NOMO-1 (cell line): ENCODE measurements around the gene CES4A.

Experiments used
- DNase-seq, 2 experiments: peaks; one replicate each; lab custom pipeline; 2025; ENCODE audit not compliant: unreplicated experiment in 2 of 2; lab: John Stamatoyannopoulos, UW

The CES4A gene

DNA sequence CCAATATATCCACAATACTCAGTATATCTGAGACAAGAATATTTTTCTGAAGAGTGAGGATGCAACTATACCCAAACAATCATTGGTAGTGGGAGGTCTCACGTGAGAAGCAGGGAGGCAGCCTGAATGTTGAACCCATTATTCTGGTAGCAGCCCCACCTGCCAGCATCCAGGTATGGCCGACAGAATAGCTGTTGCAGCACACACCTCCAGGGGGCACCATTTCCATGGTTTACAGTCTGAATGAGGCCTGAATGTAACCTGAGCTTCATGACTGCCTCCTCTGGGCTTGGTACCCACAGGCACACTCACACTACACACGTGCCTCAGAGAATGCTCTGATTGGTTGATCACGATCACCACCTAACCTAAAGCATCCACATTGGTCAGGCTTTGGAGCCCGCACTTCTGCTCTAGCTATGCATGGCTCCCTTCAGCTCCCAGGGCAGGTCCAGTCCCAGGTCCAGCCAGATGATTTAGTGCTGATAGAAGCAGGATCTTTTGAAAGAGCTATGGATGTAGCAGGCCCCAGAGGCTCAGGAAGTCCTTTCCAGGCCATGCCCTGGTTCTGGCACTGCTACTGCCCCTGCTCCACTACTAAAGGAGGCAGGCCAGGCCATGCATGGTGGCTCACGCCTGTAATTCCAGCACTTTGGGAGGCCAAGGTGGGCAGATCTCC, 29.6 kb downstream of the CES4A start:
- DNase-seq: peak; percentile 70 to 79

DNA sequence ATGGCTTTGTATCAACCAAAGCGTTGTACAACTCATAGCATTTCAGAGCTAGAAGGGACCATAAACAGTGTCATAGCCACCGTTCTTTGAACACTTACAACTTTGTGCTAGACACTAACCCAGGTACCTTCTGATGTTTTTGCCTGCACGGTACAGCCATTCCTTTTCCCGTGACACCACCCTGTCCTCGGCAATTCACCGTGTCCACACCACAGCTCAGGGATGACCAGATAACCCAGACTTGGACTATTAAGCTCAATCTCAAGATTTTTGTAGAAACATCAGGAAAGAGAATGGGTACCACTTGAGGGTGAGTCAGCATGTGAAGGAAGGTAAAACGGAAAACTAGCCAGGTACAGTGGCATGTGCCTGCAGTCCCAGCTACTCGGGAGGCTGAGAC, 30.8 kb downstream of the CES4A start:
- no peak for DNase-seq

DNA sequence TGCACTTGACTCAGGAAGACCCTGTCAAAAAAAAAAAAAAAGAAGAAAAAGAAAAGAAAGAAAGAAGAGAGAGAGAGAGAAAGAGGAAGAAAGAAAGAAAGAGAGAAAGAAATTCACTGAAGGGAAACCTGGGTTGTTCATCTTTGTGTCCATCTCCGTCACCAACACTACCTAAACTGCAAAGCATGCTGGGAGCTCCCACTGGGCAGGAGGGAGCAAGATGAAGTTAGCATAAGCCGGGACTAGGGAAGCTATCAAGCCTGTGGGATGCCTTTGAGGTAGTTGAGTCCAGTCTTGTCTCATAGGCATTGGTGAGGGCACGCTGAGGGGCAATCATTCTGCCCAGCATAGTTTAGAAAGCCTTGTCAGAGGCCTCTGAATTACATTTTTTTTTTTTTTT, 32.9 kb downstream of the CES4A start:
- DNase-seq: no peak

DNA sequence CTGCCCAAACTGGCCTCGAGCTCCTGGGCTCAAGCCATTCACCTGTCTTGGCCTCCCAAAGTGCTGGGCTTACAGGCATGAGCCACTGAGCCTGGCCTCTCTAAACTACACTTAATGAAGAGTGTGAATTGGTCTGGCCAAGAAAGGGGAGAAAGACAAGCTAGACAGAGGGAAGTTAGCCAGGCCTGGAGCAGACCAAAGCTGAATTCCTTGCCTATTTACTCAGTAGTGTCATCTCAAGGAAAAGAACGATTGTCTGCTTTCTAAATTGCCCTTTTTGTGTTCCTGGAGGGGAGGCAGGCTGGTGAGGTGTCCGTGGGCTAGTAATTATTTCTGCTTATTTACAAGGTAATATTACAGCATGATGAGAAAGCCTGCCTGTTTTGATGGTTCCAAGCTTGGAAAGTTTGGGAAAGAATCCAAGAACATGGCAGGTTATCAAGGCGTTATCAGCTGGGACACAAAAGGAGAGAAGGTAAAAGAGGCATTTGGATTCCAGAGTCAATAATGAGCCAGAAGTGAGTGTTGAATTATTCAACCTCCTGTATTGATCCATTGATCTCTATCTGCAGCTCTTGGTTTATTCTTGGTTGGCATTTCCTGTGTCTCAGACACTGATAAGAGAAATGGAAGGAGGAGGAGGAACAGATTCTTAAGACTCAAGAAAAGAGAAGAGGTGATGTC, 34.3 kb downstream of the CES4A start:
- no peak for DNase-seq

DNA sequence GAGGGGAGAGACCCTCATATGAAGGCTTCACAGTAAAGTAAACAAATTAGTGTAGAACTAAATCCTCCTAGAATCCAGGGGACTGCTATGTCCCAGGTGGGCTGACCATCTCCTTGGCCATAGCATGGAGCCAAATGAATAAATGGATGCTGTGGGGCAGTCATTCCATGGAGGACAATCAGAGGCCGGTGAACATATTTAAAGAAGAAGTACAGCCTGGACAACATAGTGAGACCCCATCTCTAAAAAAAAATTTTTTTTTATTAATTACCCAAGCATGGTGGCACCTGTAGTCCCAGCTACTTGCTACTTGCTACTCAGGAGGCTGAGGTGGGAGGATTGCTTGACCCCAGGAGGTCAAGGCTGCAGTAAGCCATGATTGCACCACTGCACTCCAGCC, 35.3 kb downstream of the CES4A start:
- no peak for DNase-seq

DNA sequence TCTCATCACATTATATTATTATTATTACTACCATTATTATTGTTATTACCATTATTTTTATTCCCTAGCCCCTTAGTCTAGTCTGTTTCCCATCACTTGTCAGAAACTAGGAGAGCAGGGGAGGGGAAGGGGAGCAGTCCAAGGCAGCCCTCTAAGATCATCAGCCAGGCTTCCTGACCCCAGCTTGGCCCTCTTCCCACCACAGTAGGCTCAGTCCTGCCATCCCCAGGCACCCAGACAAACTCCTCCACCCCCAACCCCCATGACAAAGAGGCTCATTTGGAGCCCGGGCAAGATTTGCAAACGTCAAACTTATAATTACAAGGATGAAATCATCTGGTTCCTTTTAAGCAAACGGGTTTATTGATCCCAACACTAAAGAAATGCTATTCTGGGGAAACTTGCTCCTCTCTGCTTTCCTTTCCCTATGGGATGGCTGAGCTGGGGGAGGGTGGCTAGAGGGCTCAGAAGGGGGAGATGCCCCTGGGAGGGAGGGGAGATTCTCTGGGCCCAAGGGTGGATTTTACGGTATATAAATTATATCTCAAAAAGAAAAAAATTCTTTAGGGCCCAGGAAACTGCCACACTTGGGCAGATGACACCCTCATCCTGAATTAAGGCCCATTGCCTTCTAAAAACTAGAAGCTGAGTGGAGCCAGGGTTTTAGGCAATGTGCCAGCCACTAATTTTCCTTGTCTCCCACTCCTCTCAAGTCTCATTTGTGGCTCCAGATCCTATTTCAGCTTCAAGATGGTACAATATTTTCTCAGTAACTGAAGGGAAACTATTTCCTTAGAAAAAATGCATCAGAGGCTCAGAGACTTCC, 36.2 kb downstream of the CES4A start:
- DNase-seq: no peak

DNA sequence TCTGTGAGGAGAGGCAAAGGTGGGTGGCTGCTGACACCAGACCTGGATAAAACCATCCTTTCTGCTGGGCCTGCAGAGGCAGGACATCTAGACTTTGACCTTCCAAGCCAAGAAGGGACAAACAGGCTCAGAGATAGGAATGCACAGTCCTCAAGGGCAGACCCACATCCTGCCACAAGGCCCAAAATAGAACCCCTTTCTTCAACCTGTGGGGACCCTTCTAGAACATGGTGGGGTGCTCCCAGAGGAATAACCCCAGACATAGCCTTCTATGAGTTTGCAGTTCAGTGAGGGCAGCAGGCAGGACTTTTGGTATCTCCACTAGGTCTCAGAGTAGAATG, 36.8 kb downstream of the CES4A start:
- DNase-seq: no peak

DNA sequence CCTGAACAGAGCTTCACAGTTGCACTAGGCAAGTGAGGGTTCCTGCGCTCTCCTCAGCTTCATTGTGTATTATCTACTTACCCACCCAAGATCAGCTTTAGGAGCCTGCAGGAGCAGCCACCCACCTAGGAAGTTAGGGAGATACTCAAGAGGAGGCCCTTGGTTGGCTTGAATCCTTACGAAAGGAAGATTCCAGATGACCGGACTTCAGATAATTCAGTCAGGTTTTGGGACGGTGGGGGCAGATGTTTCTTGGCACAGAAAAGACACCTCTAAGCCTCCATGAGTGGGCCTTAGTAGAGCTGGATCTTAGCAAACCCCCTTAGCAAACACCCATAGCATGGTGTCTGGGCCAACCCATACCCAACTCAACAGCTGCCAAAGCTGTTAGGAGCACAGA, 38.2 kb downstream of the CES4A start:
- no peak for DNase-seq

DNA sequence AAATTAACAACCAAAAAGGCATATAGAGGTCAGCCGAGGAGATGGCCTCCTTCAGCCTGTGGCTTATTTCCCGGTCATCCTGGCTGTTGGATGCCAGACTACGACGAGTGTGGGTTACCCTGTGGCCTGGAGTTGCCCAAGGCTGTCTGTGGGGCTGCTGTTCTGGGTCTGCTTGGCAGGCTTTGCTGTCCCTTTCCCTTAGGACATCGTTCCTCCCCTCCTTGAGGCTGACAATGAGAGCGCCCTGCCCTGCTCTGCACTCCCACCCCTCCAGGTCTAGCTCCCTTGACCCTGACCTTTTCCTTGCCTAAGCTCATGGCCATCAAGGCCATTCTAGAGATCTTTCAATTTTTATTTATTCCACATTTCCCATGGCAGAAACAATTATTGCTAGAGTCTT, 38.7 kb downstream of the CES4A start:
- DNase-seq: no peak

DNA sequence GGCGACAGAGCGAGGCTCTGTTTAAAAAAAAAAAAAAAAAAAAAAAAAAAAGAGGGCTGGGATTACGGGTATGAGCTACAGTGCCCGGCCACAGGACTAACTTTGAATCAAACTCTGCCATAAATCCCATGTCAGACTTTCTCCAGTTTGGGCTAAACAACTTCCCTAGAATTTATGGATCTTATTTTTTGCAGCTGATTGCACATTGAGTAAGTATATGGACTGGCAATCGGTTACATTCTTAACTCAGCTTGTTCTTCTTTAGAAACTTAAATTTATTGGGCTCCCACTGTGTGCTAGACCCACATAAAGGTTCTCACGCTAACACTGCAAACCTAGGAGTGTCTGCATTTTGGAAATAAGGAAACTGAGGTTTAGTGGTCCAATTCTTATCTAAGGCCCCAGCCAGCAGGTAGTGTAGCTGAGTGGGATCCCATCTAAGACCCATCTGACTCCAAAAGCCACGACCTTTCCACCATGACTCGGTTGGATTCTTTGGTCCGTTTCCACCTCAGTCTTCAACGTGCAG, 39.8 kb downstream of the CES4A start:
- no peak for DNase-seq

DNA sequence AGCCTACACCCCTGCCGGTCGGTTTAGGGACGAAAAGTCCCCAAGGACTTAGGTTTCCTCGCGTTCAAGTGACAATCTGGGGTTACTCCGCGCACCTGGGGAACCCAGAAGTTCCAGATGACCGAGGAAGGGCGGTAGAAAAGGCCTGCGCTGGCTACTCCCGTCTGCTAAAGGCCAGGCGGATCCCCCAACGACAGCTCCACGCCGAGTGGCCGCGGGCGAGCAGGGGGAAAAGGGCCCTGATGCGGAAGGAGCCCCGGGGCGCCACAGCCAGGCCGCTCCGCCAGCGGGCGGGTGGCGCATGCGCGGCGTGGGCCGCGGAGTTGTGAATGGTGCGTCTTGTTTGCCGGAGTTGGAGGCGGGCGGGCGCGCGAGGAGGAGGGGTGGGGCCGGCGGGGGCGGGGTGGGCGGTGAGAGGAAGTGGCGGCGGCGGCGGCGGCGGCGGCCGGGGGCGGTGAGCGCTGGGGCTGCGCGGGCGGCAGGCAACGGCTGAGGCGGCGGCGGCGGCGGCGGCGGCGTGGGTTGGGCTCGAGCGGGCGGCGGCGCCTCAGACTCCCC, 40.4 kb downstream of the CES4A start, which contains the start of gene CBFB:
Gene CBFB, plus strand, starts transcription at position 454 of the 558 bp plus-strand sequence. CDS start 259 bp downstream, outside the sequence.
- DNase-seq: peak; percentile 81 to 95

DNA sequence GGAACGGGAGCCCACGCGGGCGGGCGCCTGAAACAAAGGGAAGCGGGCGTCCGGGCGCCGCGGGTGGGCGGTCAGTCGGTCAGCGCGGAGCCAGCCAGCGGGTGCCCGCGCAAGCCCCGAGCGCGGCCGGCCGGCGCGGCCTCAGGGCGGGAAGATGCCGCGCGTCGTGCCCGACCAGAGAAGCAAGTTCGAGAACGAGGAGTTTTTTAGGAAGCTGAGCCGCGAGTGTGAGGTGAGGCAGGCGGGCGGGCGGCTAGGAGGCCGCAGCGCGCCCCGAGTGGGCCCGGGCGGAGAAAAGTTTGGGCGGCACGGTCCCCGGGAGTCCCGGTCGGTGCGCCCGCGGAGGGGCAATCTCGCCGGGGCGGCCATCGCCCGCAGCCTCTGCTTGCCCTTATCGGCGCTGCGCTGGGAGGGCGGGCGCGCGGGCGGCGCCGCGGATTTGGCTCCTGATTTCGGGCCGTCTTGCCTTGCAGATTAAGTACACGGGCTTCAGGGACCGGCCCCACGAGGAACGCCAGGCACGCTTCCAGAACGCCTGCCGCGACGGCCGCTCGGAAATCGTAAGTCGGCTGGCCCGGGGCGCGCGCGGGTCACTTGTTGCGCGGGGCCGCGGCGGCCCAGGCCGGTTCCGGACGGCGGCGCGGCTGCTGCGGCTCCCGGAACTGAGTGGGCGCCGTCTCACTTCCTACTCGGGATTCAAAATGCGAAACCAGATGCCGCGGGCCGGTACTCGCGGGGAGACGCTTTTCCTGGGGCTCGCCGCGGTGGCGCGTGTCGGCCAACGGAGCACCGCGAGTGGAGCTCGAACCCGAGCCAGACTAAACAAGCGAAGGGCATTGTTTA, 41.1 kb downstream of the CES4A start:
- DNase-seq: peak; percentile 41 to 52

DNA sequence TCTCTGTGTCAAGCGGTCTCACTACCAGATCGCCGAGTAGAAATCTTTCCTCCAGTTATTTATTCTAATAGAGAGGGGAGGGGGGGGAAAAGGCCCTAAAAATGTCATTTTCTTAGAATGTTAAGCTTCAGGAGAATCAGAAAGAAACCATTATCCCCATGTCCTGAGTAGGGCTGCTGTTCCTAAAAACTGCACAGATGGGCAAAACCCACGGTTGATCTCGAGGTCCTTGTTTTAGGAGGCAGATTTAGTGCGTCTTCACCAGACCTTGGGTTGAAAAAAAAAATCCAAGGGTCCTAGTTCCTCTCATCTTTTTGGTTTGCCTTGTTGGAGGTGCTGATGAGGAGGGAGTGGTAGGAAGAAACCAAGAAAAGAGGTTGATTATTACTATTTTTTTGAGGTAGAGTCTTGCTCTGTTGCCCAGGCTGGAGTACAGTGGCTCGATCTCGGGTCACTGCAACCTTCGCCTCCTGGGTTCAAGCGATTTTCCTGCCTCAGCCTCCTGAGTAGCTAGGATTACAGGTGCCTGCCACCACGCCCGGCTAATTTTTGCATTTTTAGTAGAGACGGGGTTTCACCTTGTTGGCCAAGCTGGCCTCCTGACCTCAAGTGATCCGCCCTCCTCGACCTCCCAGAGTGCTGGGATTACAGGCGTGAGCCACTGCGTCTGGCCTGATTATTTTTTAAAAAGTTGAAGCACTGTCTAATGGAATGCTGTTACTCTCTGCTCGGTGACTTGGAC, 42.0 kb downstream of the CES4A start:
- DNase-seq: no peak

DNA sequence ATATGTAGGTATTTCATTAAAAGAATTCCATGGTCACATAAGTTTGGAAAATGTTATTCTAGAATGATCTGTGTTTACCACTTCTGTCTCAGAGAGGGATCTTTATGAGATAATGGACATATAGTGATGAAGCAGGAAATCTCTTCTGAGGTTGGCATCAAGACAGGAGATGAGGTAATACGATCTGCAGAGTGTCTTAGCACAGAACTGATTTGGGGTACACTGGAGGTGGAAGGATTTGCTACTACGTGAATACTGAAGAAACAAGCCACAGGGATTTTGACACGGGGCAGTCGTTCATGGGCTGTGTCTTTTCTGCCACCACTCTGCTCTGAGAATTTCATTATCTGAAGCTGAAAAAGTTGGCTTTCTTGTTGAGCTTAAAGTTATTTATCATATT, 46.1 kb downstream of the CES4A start:
- DNase-seq: no peak

DNA sequence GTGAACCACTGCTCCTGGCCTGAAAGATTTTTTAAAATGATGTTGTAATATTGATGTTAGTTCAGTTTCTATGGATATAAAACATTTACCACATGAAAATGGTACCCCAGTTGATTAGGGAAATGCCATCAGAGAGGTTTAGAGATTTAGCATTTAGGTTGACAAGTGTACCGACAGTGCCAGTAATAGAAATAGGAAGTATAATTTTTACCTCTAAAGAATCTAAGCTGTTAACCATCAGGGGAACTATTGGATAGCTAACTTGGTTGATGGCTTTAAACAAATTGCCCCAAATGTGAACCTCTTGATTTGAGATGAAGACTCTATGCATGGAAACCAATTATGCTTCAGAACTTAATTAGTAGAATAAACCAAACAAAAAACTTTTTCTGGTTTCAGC, 47.0 kb downstream of the CES4A start:
- DNase-seq: peak in 1 of 2 experiments; percentile 10

DNA sequence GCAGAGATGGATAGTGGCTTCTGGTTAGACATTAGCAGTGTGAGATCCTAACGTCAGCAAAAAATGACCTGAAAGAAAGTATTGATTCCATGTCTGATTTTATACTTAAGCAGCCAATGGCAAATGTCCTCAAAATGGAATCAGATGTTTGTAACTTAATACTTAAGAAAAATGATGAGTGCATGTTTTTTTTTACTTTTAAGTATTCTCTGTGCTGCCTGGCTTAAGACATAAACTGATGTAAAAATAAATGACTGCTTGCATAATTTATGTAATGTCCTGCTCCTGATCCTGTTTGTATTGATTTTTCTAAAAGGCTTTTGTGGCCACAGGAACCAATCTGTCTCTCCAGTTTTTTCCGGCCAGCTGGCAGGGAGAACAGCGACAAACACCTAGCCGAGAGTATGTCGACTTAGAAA, 47.9 kb downstream of the CES4A start:
- DNase-seq: no peak

DNA sequence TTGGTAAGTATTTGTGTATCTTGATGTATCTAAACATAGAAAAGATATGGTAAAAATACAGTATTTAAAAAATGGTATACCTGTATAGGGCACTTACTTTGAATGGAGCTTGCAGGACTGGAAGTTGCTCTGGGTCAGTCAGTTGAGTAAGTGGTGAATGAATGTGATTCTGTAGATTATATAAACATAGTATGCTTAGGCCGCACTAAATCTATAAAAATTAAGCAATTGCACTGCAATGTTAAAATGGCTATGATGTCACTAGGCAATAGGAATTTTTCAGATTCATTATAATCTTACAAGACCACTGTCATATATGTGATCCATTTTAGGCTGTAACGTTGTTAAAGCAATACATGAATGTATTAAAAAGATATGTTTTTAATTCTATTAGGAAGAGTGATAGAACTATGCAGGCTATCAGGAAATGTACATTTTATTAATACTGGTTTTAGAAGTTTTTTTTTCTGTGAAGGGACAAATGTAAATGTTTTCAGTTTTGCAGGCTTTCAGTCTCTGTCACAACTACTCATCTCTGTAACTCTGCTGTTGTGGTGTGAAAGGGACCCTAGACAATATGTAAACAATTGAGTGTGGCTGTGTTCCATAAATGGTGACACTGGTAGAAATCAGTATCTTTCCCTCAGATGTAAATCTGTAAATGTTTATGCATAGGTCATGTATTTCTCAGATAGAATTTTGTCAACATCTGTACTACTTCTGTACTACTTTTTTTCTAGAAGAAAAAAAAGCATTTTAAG, 51.1 kb downstream of the CES4A start:
- DNase-seq: no peak

DNA sequence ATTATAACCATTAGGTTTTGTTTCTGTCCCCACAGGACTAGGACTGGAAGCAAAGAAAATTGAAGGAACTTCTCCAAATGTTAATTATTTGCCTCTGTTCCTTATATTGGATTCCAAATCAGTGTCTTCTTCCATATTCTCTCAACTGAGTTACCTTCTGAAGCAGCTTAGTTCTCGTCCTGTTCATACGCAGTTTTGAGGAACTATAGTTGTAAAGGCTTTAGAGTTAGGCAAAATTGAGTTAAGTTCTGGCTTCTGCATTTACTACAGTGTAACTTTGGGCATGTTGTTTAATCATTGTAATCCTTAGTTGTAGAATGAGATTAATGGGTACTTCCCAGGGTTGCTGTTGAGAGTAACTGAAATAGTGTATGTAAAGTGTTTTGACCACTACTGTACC, 51.8 kb downstream of the CES4A start:
- no peak for DNase-seq

DNA sequence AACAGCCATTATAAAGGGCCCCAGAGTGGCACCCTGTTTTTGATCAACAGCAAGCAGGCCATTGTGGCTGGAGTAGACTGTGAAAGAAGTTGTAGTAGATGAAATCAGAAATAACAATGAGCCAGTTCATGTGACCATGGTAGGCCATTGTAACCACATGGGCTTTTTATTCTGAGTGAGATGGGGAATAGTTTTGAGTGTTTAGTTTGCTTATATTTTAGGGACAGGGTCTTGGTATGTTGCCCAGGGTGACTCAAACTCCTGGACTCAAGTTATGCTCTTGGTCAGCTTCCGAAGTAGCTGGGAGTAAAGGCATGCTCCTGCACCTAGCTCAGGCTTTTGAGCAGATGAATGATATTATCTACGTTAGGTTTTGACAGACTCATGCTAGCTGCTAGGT, 52.5 kb downstream of the CES4A start:
- DNase-seq: no peak
